ENCODE data around the gene BBC3.

BBC3 gene

DNA sequence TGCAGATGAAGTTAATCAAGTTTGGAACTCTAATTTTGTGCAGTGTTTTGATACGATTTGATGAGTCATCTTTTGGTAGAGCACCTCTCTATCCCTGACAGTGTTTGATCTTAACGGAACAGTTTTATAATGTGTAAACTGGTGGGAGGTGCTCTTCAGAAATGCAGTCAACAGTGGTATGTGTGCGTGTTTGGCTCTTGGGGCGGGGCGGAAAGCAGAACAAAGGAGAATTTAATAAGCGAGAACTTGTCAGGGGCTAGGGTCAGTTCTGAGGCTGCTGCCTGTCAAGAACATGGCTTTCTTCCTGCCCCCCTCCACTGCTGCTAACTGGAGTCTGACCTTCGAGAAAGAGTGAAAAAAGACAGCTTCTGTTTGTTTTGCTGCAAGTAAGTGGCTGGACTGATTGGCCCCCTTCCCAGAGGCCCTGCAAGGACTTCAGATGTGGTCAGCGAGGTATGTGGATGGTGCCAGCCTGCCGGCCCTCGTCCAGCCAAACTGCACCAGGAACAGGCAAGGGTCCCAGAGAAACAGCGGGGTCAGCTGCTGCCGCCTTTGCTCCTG is 40.8 kb downstream of the BBC3 start:
- TF ChIP-seq, protein P1, sequence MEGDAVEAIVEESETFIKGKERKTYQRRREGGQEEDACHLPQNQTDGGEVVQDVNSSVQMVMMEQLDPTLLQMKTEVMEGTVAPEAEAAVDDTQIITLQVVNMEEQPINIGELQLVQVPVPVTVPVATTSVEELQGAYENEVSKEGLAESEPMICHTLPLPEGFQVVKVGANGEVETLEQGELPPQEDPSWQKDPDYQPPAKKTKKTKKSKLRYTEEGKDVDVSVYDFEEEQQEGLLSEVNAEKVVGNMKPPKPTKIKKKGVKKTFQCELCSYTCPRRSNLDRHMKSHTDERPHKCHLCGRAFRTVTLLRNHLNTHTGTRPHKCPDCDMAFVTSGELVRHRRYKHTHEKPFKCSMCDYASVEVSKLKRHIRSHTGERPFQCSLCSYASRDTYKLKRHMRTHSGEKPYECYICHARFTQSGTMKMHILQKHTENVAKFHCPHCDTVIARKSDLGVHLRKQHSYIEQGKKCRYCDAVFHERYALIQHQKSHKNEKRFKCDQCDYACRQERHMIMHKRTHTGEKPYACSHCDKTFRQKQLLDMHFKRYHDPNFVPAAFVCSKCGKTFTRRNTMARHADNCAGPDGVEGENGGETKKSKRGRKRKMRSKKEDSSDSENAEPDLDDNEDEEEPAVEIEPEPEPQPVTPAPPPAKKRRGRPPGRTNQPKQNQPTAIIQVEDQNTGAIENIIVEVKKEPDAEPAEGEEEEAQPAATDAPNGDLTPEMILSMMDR (IDR thresholded peaks at IDR 0.05; ENCODE audit: low read depth, low read length) = no peak
- H3K4me3 ChIP-seq (ENCODE audit: low read depth, low read length) = no peak overlapping the region
- no peaks in the 10 kb centered on the region for H3K9me3 ChIP-seq (ENCODE audit: severe bottlenecking)
- no peak for DNase-seq
- no peaks in the 10 kb centered on the region for H3K27me3 ChIP-seq (ENCODE audit: insufficient read depth, low read depth, severe bottlenecking)
- H3K36me3 ChIP-seq = peaks cover 72% of the 10 kb centered on the region
- H3K27ac ChIP-seq = no peak overlapping the region

DNA sequence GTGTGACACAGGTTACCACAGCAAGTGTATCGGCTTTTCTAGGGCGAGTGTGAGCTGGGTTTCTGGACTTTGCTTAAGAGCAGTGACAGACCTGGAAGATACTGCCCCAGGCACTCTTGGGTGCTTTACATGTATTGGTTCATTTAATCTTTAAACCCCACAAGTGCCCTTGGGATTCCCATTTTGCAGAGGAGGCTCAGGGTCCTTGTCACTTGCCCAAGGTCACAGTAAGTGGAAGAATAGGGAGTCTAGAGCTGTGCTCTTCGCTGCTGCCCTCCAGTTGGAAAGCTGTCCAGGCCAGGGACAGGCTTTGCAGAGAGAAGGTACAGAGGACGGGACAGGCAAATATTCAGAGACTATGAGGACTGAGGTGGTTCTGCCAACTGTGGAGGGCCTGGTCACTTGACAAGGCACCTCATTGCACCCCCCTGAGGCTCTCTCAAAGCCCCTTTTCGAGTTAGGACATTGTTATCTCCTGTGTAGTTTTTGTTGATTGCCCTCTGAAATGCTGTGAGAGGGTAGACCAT is 42.4 kb downstream of the BBC3 start:
- no peak for DNase-seq
- Histone ChIP-seq H3K4me3 (ENCODE audit: low read depth, low read length) (no peak overlapping the region), H3K27me3 (ENCODE audit: insufficient read depth, low read depth, severe bottlenecking) (no peaks in the 10 kb centered on the region), H3K36me3 (peaks cover 83% of the 10 kb centered on the region), H3K9me3 (ENCODE audit: severe bottlenecking) (no peaks in the 10 kb centered on the region), H3K27ac (no peak overlapping the region)
- TF ChIP-seq, protein P1 (IDR thresholded peaks at IDR 0.05; ENCODE audit: low read depth, low read length) = no peak

DNA sequence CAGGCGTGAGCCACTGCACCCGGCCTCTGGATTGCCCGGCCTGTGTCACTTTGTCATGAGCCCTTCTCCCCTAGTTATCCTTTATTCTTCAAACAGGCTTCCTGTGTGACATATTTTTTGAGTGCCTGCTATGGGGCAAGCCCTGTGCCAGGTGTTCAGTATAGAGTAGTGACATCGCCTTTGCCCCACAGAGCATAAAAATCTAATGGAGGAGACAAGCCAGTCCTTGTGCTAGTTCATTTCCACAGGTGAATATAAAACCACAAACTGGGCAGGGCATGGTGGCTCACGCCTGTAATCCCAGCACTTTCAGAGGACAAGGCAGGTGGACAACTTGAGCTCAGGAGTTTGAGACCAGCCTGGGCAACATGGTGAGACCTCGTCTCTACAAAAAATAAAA is 43.2 kb downstream of the BBC3 start:
- H3K4me3 ChIP-seq (ENCODE audit: low read depth, low read length) = no peak overlapping the region
- no peaks in the 10 kb centered on the region for H3K27me3 ChIP-seq (ENCODE audit: insufficient read depth, low read depth, severe bottlenecking)
- peaks cover 90% of the 10 kb centered on the region for H3K36me3 ChIP-seq
- TF ChIP-seq, protein P1 (IDR thresholded peaks at IDR 0.05; ENCODE audit: low read depth, low read length) = no peak
- DNase-seq = no peak
- no peak overlapping the region for H3K27ac ChIP-seq
- no peaks in the 10 kb centered on the region for H3K9me3 ChIP-seq (ENCODE audit: severe bottlenecking)

GRCh38 chr19:47187335-47187655 is 43.7 kb downstream of the BBC3 start:
- TF ChIP-seq, protein P1 (IDR thresholded peaks at IDR 0.05; ENCODE audit: low read depth, low read length) = no peak
- no peak for DNase-seq
- Histone ChIP-seq H3K27me3 (ENCODE audit: insufficient read depth, low read depth, severe bottlenecking) (no peaks in the 10 kb centered on the region), H3K27ac (no peak overlapping the region), H3K36me3 (peaks cover 92% of the 10 kb centered on the region), H3K4me3 (ENCODE audit: low read depth, low read length) (no peak overlapping the region), H3K9me3 (ENCODE audit: severe bottlenecking) (no peaks in the 10 kb centered on the region)

GRCh38 chr19:47186446-47187334 is 44.3 kb downstream of the BBC3 start:
- DNase-seq = no peak
- no peaks in the 10 kb centered on the region for H3K9me3 ChIP-seq (ENCODE audit: severe bottlenecking)
- TF ChIP-seq, protein P1 (IDR thresholded peaks at IDR 0.05; ENCODE audit: low read depth, low read length) = no peak
- H3K4me3 ChIP-seq (ENCODE audit: low read depth, low read length) = no peak overlapping the region
- H3K36me3 ChIP-seq = peaks cover 96% of the 10 kb centered on the region
- no peak overlapping the region for H3K27ac ChIP-seq
- no peaks in the 10 kb centered on the region for H3K27me3 ChIP-seq (ENCODE audit: insufficient read depth, low read depth, severe bottlenecking)

Measured in WERI-Rb-1 (cell line).